ENCODE measurements around the gene FADD.

GRCh38 chr11:70161043-70161625, 42.0 kb upstream of the FADD start:
- TF ChIP-seq RAD21 (IDR thresholded peaks at IDR 0.05; ENCODE audit: low read depth): no peak
- no peak for TF ChIP-seq CEBPB (IDR thresholded peaks at IDR 0.05)
- TF ChIP-seq, protein P1, sequence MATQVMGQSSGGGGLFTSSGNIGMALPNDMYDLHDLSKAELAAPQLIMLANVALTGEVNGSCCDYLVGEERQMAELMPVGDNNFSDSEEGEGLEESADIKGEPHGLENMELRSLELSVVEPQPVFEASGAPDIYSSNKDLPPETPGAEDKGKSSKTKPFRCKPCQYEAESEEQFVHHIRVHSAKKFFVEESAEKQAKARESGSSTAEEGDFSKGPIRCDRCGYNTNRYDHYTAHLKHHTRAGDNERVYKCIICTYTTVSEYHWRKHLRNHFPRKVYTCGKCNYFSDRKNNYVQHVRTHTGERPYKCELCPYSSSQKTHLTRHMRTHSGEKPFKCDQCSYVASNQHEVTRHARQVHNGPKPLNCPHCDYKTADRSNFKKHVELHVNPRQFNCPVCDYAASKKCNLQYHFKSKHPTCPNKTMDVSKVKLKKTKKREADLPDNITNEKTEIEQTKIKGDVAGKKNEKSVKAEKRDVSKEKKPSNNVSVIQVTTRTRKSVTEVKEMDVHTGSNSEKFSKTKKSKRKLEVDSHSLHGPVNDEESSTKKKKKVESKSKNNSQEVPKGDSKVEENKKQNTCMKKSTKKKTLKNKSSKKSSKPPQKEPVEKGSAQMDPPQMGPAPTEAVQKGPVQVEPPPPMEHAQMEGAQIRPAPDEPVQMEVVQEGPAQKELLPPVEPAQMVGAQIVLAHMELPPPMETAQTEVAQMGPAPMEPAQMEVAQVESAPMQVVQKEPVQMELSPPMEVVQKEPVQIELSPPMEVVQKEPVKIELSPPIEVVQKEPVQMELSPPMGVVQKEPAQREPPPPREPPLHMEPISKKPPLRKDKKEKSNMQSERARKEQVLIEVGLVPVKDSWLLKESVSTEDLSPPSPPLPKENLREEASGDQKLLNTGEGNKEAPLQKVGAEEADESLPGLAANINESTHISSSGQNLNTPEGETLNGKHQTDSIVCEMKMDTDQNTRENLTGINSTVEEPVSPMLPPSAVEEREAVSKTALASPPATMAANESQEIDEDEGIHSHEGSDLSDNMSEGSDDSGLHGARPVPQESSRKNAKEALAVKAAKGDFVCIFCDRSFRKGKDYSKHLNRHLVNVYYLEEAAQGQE (IDR thresholded peaks at IDR 0.05; ENCODE audit: low read depth): no peak
- no peak for TF ChIP-seq EGR1 (IDR thresholded peaks at IDR 0.05)
- TF ChIP-seq EP300 (IDR thresholded peaks at IDR 0.05; ENCODE audit: borderline replicate concordance): no peak
- no peak for TF ChIP-seq USF1 (IDR thresholded peaks at IDR 0.05)
- TF ChIP-seq NFIC (IDR thresholded peaks at IDR 0.05): no peak
- TF ChIP-seq FOXM1 (IDR thresholded peaks at IDR 0.05; ENCODE audit: borderline replicate concordance, low read depth): no peak
- no peak for TF ChIP-seq YY1 (IDR thresholded peaks at IDR 0.05; ENCODE audit: low read depth)
- no peak for TF ChIP-seq MAX (IDR thresholded peaks at IDR 0.05)
- no peak for TF ChIP-seq CREB1 (IDR thresholded peaks at IDR 0.05; ENCODE audit: low read depth)
- TF ChIP-seq ZBTB7A (IDR thresholded peaks at IDR 0.05; ENCODE audit: low read depth): no peak
- no peak for TF ChIP-seq TAF1 (IDR thresholded peaks at IDR 0.05; ENCODE audit: low read depth)

Measured in Ishikawa (cell line).